Measurements from ENCODE around the gene SPAAR. TPM values are rescaled to one million over a fixed set of nuclear protein-coding genes. Genes with fewer than 3 reads are reported as not detected.
A peak's percentile ranks its signal among the peaks of the same experiment; 100 is the strongest.
"Not testable (repeated sequence)": the region's sequence is repeated elsewhere in the genome, so short reads cannot be mapped to it uniquely, and the experiment has no call there.

The SPAAR gene
- total RNA-seq, 6 donors from 2014 or later, result 3.3 to 19.9 (median 8.5) TPM

DNA sequence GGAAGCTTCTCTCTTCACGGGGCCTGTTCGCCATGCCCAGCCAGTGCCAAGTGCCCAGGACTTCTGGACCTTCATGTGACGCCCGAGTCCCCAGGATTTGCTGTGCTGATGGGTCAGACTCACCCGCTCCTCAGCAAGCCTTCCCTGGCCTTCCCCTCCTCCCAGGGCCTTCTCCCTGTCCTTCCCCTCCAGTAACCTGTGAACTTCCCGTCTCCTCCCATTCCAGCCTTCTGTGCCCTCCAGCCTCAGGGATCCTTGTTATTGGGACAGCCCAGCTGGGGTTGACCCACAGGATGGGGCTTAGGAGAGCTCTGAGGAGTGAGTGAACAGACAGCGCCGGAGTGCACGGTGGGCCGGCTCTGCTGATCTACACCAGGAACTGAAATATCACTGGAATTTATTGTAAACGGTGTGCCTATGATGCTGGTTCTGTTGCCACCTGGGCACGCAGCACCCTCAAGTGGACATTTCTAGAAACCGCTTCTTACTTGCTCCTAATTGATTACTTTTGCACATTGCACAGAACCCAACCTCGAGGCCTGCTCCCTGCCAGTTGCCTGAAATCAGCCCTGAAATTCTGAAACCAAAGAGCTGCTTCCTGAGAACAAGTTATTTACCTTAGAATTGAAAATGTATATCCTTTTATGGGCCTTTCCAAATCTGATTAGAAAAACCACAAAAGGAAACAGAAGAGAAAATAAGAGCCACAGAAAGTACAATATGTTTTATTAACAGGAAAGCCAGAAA lies 1.5 kb downstream of the SPAAR start:
- Histone ChIP-seq H3K27me3 (no peaks in the 10 kb centered on the region), H3K9me3 (no peaks in the 10 kb centered on the region), H3K4me1 (peaks cover 52 to 76% (median 66%) of the 10 kb centered on the region in 4 donors), H3K27ac (peak overlapping the region; percentile 94 to 98 (median 95)), H3K36me3 (no peaks in the 10 kb centered on the region), H3K4me3 (peak overlapping the region in 3 of 4 donors; percentile 30 to 46 (median 41))
- DNase-seq (peak; percentile 46 to 55), ATAC-seq (ENCODE audit: low FRiP score in 2 of 2) (no peak)
- TF ChIP-seq EP300 (IDR thresholded peaks at IDR 0.05) (no peak), POLR2A (IDR thresholded peaks at IDR 0.05) (peak in 1 of 4 donors; percentile 45), POLR2AphosphoS5 (IDR thresholded peaks at IDR 0.05) (no peak)
- TF ChIP-seq, protein P1, sequence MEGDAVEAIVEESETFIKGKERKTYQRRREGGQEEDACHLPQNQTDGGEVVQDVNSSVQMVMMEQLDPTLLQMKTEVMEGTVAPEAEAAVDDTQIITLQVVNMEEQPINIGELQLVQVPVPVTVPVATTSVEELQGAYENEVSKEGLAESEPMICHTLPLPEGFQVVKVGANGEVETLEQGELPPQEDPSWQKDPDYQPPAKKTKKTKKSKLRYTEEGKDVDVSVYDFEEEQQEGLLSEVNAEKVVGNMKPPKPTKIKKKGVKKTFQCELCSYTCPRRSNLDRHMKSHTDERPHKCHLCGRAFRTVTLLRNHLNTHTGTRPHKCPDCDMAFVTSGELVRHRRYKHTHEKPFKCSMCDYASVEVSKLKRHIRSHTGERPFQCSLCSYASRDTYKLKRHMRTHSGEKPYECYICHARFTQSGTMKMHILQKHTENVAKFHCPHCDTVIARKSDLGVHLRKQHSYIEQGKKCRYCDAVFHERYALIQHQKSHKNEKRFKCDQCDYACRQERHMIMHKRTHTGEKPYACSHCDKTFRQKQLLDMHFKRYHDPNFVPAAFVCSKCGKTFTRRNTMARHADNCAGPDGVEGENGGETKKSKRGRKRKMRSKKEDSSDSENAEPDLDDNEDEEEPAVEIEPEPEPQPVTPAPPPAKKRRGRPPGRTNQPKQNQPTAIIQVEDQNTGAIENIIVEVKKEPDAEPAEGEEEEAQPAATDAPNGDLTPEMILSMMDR (IDR thresholded peaks at IDR 0.05), result peak in 5 of 6 experiments; percentile 23 to 63 (median 56)
- WGBS, 2 donors, result 43 to 46% methylated on average over 10 to 14 of the region's 14 CpGs

DNA sequence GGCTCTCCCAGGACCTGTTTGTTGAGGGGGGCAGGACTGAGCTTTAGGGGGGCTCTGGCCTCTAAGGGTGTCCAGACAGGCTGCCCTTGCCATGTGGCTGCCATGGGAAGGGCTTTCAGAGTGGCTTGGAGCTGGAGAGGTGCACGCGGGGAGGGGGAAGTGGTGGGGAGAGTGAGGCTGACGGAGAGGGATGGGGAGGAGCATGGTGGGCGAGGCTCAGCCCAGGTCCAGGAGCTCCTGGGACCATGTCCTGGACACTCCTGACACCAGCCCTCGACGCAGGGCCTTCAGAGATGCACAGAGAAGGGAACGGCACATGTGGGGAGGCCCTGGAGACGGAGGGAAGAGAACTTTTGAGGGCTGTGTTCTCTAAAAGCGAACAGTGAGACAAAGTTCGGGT lies 2.4 kb downstream of the SPAAR start:
- Histone ChIP-seq H3K27ac (peak overlapping the region in 3 of 4 donors; percentile 72 to 98 (median 94)), H3K9me3 (no peaks in the 10 kb centered on the region), H3K4me3 (peak overlapping the region in 3 of 4 donors; percentile 0 to 46 (median 41)), H3K4me1 (peaks cover 43 to 67% (median 57%) of the 10 kb centered on the region in 4 donors), H3K27me3 (no peaks in the 10 kb centered on the region), H3K36me3 (no peaks in the 10 kb centered on the region)
- no peak for TF ChIP-seq POLR2AphosphoS5 (IDR thresholded peaks at IDR 0.05)
- TF ChIP-seq EP300 (IDR thresholded peaks at IDR 0.05), result no peak
- no peak for TF ChIP-seq POLR2A (IDR thresholded peaks at IDR 0.05)
- TF ChIP-seq, protein P1 (IDR thresholded peaks at IDR 0.05), result no peak
- WGBS, 2 donors, result 66 to 70% methylated on average over 8 to 10 of the region's 10 CpGs
- ATAC-seq (ENCODE audit: low FRiP score in 2 of 2) (no peak), DNase-seq (no peak)

DNA sequence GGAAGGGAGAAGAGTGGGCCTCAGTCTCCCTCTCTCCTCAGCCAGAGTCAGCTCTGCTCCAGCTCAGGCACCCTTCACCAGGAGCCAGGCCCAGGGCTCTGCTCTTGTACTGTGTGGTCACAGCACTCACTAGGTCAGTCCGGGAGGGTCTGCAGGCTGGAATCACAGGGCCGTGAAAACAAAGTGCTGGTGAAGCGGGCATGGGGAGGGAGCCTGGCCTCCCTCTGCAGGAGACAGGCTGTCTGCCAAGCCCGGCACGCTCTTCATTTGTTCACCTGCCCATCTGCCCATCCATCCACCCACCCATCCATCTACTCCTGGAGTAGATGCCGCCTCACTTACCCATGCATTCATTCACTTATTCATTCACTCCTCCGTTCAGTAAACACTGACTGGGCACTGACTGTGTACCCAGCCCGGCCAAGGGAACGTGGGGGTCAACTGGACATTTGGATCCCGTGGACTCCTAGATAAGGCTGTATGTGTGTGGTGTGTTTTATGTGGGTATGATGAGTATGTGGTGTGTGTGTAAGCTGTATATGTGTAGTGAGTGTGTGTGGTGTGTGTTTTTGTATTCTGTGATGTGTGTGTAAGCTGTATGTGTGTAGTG lies 3.6 kb downstream of the SPAAR start:
- Histone ChIP-seq H3K27me3 (no peaks in the 10 kb centered on the region), H3K9me3 (no peaks in the 10 kb centered on the region), H3K4me3 (peak overlapping the region in 3 of 4 donors; percentile 4 to 46 (median 41)), H3K27ac (peak overlapping the region; percentile 55 to 98 (median 83)), H3K36me3 (no peaks in the 10 kb centered on the region), H3K4me1 (peaks cover 31 to 55% (median 45%) of the 10 kb centered on the region in 4 donors)
- TF ChIP-seq EP300 (IDR thresholded peaks at IDR 0.05) (no peak), POLR2A (IDR thresholded peaks at IDR 0.05) (no peak), POLR2AphosphoS5 (IDR thresholded peaks at IDR 0.05) (no peak)
- TF ChIP-seq, protein P1 (IDR thresholded peaks at IDR 0.05), result no peak
- 46 to 73% methylated on average over 10 of the region's 10 CpGs for WGBS, 2 donors
- DNase-seq (no peak), ATAC-seq (ENCODE audit: low FRiP score in 2 of 2) (no peak)

DNA sequence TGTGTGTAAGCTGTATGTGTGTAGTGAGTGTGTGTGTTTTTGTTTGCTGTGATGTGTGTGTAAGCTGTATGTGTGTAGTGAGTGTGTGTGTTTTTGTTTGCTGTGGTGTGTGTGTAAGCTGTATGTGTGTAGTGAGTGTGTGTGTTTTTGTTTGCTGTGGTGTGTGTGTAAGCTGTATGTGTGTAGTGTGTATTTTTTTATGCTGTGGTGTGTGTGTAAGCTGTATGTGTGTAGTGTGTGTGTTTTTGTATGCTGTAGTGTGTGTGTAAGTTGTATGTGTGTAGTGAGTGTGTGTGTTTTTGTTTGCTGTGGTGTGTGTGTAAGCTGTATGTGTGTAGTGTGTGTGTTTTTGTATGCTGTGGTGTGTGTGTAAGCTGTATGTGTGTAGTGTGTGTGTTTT lies 4.1 kb downstream of the SPAAR start:
- H3K9me3 ChIP-seq; DNase-seq; H3K36me3 ChIP-seq; ATAC-seq (ENCODE audit: low FRiP score in 2 of 2); H3K4me3 ChIP-seq; H3K27me3 ChIP-seq: not testable (repeated sequence)
- H3K4me1 ChIP-seq, result peaks cover 26 to 50% (median 39%) of the 10 kb centered on the region in 4 donors
- H3K27ac ChIP-seq, result peak overlapping the region in 3 of 4 donors; percentile 71 to 98 (median 94)

DNA sequence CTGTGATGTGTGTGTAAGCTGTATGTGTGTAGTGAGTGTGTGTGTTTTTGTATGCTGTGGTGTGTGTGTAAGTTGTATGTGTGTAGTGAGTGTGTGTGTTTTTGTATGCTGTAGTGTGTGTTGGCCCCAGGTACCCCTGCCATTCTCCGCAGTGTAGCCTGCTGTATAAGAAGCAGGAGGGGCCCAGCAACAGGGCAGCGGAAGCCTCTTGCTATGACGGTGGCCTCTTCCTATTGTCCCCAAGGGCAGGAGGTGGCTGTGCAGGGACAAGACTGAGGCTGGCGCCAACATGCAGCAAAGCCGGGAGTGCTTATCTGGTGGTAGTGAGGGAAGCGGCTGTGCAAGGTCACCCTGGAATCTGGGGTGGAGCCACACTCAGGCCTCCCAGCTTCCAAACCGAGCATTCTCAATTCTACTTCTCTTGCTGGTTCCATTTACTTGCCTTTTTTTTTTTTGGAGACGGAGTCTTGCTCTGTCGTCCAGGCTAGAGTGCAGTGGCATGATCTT lies 5.1 kb downstream of the SPAAR start:
- peak in 1 of 2 donors; percentile 56 for DNase-seq
- ATAC-seq (ENCODE audit: low FRiP score in 2 of 2), result peak; percentile 38 to 49

More for the DNA sequence above, 5.1 kb downstream of the SPAAR start:
- H3K36me3 ChIP-seq, result no peaks in the 10 kb centered on the region
- peak; percentile 38 to 58 for TF ChIP-seq POLR2AphosphoS5 (IDR thresholded peaks at IDR 0.05)
- TF ChIP-seq, protein P1 (IDR thresholded peaks at IDR 0.05), result peak in 1 of 6 experiments; percentile 6
- no peak for TF ChIP-seq POLR2A (IDR thresholded peaks at IDR 0.05)
- peak in 1 of 4 donors; percentile 65 for TF ChIP-seq EP300 (IDR thresholded peaks at IDR 0.05)
- WGBS, 2 donors, result 23 to 39% methylated on average over 5 to 9 of the region's 9 CpGs
- H3K27ac ChIP-seq, result peak overlapping the region; percentile 56 to 71 (median 68)
- peaks cover 17 to 42% (median 32%) of the 10 kb centered on the region in 4 donors for H3K4me1 ChIP-seq
- no peaks in the 10 kb centered on the region for H3K9me3 ChIP-seq
- no peak overlapping the region for H3K4me3 ChIP-seq
- no peaks in the 10 kb centered on the region for H3K27me3 ChIP-seq

Data from upper lobe of left lung (tissue), 6 donors.